HG03521 (cell line): ENCODE results near the gene CMTM5.

Experiments used
- ATAC-seq: cut with Tn5 transposase; IDR thresholded peaks from one replicate; pipeline ENCODE4 v1.9.1; 2021; ENCODE audit warnings: mild to moderate bottlenecking, moderate library complexity; ENCODE audit not compliant: unreplicated experiment

Gene CMTM5

DNA sequence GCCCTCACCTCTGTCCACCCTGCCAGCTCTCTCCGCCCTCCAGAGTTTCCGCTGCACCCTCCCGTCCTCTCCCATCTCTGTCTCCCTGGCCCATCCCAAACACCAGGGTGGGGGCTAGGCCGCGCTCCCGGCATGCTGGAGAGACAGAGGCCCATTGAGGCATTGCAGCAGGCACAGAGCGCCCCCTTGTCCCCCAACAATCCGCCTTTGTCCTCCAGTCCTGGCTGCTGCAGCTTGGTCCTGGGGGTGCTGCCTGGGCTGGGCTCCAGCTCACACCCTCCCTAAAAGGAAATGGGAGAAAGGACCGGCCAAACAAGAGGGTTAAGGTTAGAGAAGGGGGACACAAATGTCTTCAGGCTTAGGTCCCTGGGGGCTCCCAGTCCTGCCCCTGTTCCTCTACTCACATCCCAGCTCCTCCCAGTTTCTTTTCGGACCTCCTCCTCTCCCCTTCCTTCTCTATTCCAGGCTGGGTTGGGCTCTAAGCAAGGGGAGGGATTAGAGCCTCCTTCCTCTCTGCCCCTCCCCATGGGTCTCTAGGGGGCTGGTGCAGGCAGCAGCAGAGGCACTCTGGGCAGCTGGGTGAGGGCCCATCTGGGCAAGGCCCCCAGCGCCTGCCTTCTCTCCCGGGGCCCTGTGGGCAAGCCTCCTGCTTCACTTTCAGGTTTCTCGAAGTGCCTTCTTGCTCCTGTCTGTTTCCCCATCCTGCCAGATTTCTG lies at the start of gene CMTM5:
Gene CMTM5, plus strand, starts transcription at position 565 of the 716 bp plus-strand sequence. CDS start 206 bp downstream, outside the sequence.
- no peak for ATAC-seq

DNA sequence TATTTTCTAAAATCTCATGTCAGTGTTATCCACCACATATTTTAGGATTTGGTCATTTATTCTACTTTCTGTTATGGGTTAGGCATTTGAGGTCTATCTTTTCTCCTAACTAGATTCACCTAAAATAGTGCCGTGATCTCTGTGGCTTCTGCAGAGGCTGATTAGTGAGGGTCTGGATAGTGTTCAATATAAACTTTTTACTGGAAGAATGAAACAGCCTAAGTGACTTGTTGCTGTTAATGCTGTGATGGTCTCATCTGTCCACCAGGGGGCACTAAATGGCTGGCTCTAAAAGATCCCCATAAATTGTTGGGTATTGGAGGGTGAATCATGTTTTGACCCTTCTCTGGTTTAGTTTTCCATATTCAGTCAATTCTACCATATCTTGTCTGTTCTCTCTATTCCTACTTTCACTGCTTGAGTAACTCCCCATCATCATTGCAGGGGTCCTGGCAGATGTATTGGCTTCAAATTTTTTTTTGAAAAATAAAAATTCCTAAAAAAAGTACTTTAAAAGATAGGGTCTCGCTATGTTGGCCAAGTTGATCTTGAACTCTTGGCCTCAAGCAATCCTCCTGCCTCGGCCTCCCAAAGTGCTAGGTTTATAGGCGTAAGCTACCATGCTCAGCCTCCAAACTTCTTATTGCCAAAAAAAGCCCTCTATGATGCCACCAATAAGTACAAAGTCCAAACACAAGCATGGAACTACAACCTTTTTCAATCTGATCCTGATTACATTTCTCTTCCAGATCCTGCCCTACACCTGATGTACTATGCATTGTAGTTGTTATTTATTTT lies 48.7 kb upstream of the CMTM5 start:
- ATAC-seq = no peak

DNA sequence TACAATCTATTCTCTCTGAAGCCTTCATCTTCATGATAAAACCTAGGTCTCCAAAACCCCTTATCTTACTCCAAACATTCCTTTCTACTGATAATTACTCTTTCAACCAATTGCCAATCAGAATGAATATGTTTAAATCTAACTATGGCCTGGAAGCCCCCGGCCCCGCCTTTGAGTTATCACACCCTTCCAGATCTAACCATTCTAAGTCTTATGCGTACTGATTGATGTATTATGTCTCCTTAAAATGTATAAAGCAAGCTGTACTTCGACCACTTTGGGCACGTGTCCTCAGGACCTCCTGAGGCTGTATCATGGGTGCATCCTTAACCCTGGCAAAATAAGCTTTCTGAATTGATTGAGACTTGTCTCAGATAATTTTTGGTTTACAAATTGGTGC lies 41.2 kb upstream of the CMTM5 start:
- no peak for ATAC-seq

GRCh38 chr14:23339506-23340268 lies 37.2 kb upstream of the CMTM5 start:
- no peak for ATAC-seq

DNA sequence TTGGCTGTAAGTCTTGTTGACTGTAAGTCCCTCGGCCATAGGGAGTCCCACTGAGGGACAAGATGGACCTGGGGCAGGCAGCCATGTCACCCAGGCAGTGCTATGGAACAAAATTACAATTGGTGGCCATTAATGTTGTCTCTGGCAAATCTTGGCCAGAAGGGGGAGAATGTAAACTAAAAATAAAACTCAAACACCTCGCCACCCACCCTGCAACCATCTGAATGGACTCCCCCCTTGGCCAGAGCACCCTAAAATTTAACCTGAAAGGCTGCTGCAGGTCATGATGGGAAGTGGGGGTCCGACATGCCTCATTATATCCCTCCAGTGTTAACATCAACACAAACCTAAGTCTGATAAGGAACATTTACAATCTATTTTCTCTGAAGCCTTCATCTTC lies 32.4 kb upstream of the CMTM5 start:
- no peak for ATAC-seq

DNA sequence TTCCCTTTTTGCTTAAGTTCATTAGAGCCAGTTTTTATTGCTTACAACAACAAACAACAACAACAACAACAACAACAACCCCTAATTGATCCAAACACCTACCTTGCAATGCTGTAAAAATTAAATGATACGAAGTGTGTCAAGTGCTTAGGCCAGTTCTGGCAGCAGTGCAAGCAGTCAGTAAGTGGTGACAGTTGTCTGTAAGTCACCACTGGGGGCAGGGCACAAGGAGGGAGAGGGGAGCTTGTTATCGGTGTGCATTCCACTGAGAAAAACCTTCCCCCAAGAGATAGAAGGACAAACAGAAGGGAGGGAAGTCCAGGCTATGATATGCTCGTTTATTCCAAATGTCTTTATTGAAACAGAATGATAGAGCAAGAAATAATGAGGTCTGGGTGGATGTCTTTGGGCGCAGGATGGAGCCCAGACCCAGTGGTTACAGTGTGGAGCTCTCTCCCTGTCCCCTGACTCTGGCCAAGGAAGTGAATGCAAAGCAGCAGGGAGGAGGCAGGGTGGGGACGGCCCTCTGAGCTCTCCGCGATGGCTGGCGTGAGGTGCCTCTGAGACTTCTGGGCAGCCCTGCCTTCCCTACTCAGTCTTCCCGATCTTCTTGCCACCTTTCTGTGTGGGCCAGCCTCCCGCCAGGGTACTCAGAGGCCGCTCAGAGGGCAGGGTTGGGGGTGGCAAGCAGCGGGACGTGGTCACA lies 30.7 kb upstream of the CMTM5 start:
- ATAC-seq = no peak

DNA sequence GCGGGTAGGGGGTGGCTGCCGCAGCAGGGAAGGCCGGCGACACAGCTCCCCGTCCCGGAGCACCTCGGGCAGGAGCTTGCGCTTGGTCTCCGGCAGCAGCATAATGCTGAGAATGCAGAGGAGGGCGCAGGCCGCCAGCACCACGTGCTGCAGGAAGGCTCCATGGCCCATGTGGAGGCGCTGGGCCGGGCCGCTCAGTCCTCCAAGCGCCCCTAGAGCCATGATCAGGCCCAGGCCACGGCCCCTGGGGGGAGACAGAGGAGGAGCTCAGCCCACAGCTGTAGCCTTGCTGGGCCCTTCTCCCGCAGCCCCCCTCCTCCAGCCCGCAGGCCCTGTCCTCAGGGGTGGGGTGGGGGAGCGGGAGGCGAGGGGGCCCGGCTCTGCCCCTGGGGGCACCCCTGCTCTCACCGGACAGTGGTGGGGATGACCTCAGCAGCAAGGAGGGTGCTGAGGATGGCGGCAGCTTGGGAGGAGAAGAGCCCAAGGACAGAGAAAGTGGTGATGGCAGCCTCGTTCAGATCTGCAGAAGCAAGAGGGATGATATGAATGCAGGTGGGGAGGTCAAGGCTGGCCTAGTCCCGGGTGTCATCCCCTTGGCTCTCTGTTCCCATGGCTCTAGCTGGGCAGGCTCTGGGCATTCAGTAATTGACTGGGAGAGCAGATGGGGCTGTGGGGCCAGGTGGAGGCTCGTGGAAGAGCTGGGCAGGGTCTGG lies 30.0 kb upstream of the CMTM5 start:
- no peak for ATAC-seq

GRCh38 chr14:23347406-23348296 lies 29.2 kb upstream of the CMTM5 start:
- no peak for ATAC-seq

GRCh38 chr14:23348297-23348655 lies 28.6 kb upstream of the CMTM5 start:
- ATAC-seq = no peak

DNA sequence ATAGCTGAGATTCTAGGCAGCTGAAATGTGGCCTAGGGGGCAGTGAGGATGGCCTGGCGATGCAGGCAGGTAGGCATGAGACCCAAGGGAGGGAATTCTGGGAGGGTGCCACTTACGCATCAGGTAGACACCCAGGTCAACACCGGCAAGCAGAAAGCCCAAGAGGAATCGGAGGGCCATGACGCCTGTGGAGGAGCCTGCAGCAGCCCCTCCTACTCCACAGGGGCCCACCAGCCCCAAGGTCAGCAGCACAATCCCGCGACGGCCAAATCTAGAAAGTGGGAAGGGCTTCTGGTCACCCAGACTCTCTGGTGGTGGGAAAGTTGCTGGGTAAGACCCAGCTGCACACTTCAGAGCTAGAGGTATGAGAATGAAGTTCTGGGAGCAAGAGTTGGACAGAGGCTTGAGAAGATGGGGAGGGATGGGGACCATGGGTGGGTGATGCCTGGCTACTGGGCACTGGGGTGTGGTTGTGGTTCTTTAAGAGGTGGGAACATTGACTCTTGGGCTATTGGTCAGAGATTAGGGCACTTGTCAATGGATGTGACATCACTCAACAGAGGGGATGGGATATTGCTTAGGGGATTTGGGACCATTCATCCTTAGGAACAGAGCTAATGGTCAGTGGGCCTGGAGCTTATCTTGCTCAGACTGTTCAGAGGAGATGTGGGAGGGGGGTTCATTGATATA lies 27.5 kb upstream of the CMTM5 start:
- no peak for ATAC-seq

GRCh38 chr14:23351681-23352505 lies 25.0 kb upstream of the CMTM5 start:
- ATAC-seq = no peak

DNA sequence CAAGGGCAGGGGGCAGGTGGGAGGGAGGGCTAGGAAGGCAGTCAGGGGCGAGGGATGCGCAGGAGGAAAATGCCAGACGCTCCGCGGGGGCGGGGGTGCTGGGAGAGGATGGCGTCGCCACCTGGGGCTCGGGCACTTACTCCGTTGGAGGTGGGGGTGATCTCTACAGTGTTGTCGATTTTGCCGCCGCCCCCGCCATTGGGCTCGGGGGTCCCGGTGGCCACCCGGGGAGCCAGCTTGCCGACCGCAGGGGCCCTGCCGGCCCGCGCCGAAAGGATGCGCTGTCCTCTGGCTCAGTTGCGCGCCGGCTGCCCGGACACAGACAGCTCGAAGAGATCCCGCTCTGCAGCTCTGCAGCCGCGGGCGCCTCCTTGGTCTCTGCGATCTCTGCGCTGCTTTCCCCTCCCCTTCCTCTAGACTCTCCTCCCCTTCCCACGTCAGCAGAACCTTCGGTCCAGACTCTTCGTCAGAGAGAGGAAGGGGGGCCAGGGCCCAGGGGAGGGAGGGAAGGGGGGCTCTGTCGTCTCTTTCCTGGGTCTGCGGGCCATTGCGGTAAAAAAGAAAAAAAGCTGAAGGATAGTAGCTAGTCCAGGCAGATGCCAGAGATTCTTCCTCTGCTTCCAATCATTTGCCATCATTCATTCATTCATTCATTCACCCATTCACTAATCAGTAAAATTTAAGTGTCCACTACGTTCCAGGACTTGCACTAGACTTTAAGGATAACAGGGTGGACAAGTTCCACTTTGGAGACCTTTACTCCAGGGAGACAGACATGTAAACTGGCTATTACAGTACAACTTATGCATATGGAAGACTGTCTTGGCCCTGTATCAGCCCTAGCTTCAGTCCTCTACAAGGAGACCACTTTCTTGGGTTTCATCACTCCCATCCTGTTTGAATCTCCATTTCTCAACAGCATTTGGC lies 24.1 kb upstream of the CMTM5 start, which contains the start of gene SLC22A17:
Gene SLC22A17, minus strand, starts transcription at position 382 of the 927 bp plus-strand sequence.
- no peak for ATAC-seq

- ATAC-seq = no peak
Observed at GRCh38 chr14:23353433-23353780, 23.4 kb upstream of the CMTM5 start.

DNA sequence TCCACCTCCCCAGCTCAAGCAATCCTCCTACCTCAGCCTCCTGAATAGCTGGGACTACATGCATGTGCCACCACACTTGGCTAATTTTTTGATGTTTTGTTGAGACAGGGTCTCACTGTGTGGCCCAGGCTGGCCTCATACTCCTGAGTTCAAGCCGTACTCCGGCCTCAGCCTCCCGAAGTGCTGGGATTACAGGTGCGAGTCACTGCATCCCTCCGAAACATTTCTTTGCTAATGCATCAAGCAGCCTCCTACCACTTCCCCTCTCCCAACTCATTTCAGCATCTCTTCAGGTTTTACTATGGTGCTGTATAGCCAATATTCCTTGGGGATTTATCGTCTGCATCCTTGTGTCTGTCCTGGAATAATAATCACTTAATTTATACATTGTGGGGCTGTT lies 21.9 kb upstream of the CMTM5 start:
- ATAC-seq = no peak

DNA sequence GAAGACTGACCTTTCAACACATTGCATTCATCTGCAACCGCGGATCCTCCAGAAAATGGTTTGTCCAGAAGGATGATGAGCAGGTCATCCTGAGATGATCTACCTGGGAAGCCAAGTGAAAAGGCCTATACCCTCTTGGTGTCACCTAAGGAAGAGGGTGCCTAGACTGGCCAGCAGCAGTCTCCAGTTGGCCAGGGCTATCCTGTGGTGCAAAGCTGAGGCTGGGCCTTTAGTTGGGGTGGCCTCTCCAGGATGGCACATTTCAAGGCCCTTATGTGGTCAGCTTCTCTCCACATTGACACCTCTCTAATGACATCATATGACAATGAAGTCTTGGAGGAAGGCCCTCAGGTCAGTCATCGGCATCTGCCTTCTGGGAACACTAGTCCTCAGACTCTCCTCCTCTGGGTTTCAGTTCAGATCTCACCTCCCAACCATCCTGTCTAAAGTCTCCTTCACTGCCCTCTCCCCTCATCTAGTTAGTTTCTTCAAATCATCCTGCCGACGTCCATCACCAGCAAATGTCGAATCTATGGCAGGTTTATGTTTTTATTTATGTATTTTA lies 20.9 kb upstream of the CMTM5 start:
- no peak for ATAC-seq

DNA sequence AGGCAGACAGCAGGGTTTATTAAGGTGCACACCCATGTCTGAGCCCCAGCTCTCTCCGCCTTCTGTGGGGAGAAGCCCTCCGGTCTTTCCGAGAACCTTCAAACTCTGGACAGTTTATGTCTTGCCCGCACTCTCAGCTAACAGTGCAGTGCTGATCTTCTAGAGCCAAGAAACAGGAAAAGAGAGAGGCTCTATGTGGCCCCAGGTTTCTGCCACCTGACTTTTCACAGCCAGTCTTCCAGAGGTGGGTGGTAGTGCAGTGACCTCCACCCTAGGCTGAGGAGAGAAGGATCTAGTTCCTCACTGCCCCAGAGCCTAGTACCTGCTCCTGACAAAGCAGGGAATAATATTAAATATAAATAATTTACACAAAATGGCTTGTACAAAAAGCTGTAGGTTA lies 20.2 kb upstream of the CMTM5 start:
- ATAC-seq = no peak

- ATAC-seq = no peak
Observed at GRCh38 chr14:23357261-23357660, 19.6 kb upstream of the CMTM5 start.
